ENCODE results near the gene ULK4. TPM values are rescaled to one million over a fixed set of nuclear protein-coding genes. Genes with fewer than 3 reads are reported as not detected.

Gene ULK4
- total RNA-seq, 1 donor from 2014 or later = 8.4 TPM

DNA sequence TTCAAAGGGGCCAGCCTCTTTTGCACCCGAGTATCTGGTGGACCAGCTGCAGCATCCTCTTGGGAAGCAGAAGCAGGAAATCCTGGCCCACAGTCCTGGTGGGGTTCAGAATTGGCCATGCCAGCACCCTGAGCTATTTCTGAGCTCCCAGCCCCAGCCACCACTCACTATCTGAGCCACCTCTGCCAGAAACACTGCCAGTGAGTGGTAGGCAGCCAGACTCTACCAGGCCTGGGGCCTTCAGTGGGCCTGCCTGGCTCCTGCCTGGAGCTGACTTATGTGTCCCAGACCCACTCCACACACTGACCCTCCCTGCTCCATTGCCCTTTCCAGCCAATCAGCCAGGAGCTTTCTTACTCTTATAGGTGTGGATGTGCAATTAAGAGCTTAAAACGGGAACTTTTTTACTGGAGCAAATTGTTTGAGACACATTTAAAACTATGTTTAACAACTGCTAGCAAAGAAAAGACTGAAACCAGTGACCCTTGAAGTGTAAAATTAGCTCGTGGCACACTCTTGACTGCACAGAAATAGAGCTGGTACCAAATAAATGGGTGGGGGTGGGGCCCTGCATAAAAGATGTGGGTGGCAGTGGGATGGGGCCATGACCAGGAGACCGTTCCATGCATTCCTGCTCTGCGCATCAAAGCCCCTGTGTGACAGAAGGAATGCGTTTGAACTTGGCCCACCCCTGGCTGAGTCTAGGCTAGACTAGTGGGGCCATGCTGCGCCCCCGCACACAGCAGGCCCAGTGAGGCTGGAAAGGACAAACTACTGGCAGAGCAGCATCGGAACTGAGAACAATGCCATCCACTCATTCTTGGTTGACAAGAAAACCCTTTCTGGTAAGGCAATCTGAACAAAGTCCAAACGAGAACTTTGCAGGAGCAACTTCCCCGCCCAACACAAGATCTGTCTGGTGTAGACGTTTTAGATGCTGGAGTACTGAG, 714.6 kb downstream of the ULK4 start:
- no peak overlapping the region for H3K4me3 ChIP-seq (ENCODE audit: low read length in 3 of 3)
- H3K4me1 ChIP-seq (ENCODE audit: control insufficient read depth in 3 of 3, insufficient read depth in 3 of 3, low read length in 3 of 3) = peaks cover 0 to 5% (median 0%) of the 10 kb centered on the region in 3 donors
- H3K27ac ChIP-seq (ENCODE audit: low read depth, low read length) = no peak overlapping the region
- no peaks in the 10 kb centered on the region for H3K27me3 ChIP-seq (ENCODE audit: control insufficient read depth in 3 of 3, insufficient read depth in 3 of 3, low read length in 3 of 3)
- H3K9me3 ChIP-seq (ENCODE audit: control insufficient read depth in 3 of 3, low read length in 3 of 3) = no peaks in the 10 kb centered on the region
- no peak overlapping the region for H3K9ac ChIP-seq (ENCODE audit: low read depth in 1 of 3, low read length in 3 of 3)
- H3K36me3 ChIP-seq (ENCODE audit: control insufficient read depth in 3 of 3, insufficient read depth in 3 of 3, low read length in 3 of 3) = peaks cover 0 to 8% (median 2%) of the 10 kb centered on the region in 3 donors

DNA sequence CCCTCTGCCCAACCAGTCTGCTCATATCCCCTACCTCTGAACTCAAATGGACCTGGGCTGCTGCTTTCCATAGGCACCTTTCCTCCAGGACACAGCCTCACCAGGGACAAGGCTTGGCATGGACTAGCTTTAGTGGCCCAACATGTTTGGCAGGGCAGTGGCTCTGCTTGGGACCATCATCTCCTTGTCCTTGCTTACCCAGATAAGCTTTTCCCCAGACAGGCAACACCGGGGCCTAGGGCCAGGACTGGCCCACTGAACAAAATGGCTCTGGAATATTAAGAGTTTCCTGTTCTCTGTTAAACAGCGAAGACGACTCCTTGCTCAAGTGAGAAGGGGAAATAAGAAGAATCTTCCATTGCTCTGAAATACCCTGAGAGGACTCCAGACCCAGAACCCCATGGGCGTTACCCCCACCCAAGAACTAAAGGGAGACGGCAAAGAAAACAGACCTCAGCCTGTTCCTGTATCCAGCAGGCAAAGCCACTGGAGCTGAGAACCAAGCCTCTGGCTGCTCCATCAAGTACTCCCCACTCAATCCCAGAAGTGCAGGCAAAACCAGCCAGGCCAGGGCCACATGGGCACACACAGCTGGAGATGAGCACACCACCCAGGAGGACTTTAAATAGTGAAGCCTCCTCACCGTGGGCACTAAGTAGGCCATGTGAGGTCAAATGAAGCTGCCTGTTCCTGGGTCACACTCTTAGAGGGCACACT, 717.1 kb downstream of the ULK4 start:
- Histone ChIP-seq H3K4me1 (ENCODE audit: control insufficient read depth in 3 of 3, insufficient read depth in 3 of 3, low read length in 3 of 3) (peaks cover 0 to 5% (median 0%) of the 10 kb centered on the region in 3 donors), H3K9me3 (ENCODE audit: control insufficient read depth in 3 of 3, low read length in 3 of 3) (no peaks in the 10 kb centered on the region), H3K9ac (ENCODE audit: low read depth in 1 of 3, low read length in 3 of 3) (no peak overlapping the region), H3K27ac (ENCODE audit: low read depth, low read length) (no peak overlapping the region), H3K4me3 (ENCODE audit: low read length in 3 of 3) (no peak overlapping the region), H3K36me3 (ENCODE audit: control insufficient read depth in 3 of 3, insufficient read depth in 3 of 3, low read length in 3 of 3) (peaks cover 6 to 24% (median 6%) of the 10 kb centered on the region in 3 donors), H3K27me3 (ENCODE audit: control insufficient read depth in 3 of 3, insufficient read depth in 3 of 3, low read length in 3 of 3) (no peaks in the 10 kb centered on the region)

DNA sequence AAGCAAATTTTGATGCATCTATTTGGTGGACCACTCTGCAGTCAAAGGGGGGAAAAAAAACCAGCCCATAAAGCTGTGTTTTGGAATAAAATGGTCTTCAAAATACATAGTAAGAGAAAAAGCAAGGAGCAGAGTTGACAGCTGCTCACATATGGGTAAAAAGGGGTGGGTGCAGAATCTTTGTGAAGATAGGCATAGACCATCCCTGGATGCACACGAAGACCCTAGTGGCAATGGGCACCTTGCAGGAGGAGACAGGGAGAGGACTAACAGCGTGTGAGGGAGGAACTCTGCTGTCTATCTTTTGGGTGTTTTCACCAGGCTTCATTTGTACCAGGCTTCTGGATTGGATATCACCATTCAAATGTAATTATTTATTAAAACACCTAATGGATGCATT, 718.7 kb downstream of the ULK4 start:
- Histone ChIP-seq H3K27me3 (ENCODE audit: control insufficient read depth in 3 of 3, insufficient read depth in 3 of 3, low read length in 3 of 3) (no peaks in the 10 kb centered on the region), H3K9me3 (ENCODE audit: control insufficient read depth in 3 of 3, low read length in 3 of 3) (no peaks in the 10 kb centered on the region), H3K36me3 (ENCODE audit: control insufficient read depth in 3 of 3, insufficient read depth in 3 of 3, low read length in 3 of 3) (peaks cover 20 to 38% (median 22%) of the 10 kb centered on the region in 3 donors), H3K4me3 (ENCODE audit: low read length in 3 of 3) (no peak overlapping the region), H3K27ac (ENCODE audit: low read depth, low read length) (no peak overlapping the region), H3K9ac (ENCODE audit: low read depth in 1 of 3, low read length in 3 of 3) (no peak overlapping the region), H3K4me1 (ENCODE audit: control insufficient read depth in 3 of 3, insufficient read depth in 3 of 3, low read length in 3 of 3) (peaks cover 0 to 4% (median under 1%) of the 10 kb centered on the region in 3 donors)

DNA sequence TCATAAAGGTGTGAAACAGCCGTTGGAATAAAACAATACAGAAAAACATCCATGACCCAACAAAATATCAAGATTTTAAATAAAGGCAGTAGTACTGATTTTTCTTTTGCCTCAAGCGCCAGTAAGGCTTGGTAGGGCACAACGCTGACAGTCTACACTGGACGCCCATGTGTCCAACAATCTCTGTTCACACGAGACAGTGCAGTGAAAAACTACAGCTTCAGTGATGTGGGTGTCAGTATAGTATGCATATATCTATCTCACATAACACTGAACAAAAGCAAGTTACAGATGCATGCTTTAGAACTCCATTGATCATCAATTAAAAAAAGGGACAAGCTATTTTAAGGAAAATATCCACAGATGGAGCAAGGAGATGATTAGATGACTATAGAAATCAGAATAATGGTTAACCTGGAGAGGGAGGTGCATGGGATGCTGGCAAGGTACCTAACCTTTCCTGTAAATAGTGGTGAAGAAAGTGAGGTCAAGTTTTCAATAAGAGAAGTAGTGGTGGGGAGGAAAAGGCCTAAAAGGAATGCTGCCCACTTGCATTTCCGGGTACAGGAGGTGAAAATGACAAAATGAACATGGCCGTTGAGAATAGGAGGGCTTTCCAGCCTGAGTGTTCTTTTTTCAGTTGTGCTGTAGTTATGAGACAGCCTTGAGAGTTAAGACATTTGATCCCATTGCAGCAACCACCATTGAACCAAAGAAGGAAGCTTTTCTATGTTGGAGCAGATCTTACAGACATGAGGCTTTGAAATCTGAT, 719.9 kb downstream of the ULK4 start:
- H3K36me3 ChIP-seq (ENCODE audit: control insufficient read depth in 3 of 3, insufficient read depth in 3 of 3, low read length in 3 of 3) = peaks cover 29 to 47% (median 33%) of the 10 kb centered on the region in 3 donors
- H3K4me1 ChIP-seq (ENCODE audit: control insufficient read depth in 3 of 3, insufficient read depth in 3 of 3, low read length in 3 of 3) = peaks cover 0 to 2% (median 0%) of the 10 kb centered on the region in 3 donors
- no peak overlapping the region for H3K9ac ChIP-seq (ENCODE audit: low read depth in 1 of 3, low read length in 3 of 3)
- H3K27ac ChIP-seq (ENCODE audit: low read depth, low read length) = no peak overlapping the region
- H3K9me3 ChIP-seq (ENCODE audit: control insufficient read depth in 3 of 3, low read length in 3 of 3) = no peaks in the 10 kb centered on the region
- no peaks in the 10 kb centered on the region for H3K27me3 ChIP-seq (ENCODE audit: control insufficient read depth in 3 of 3, insufficient read depth in 3 of 3, low read length in 3 of 3)
- no peak overlapping the region for H3K4me3 ChIP-seq (ENCODE audit: low read length in 3 of 3)

DNA sequence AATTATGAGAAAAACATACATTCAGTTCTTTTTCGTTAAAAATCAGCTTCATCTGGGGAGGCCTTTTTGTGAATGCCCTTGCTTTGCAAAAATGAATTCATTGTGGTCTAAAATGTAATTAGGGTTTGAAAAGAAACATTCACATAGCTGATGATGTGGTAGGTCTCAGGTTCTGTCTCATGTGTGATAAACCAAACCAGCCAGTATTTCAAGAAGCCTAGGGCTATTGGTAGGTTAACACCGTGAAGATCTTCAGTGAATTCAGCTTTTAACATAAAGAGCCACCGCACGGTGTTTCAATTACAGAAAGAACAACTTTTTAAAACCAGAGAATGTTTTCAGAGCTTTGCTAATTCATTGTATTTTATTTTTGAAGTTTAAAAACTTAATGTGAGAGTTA, 720.7 kb downstream of the ULK4 start:
- H3K9me3 ChIP-seq (ENCODE audit: control insufficient read depth in 3 of 3, low read length in 3 of 3) = no peaks in the 10 kb centered on the region
- no peak overlapping the region for H3K27ac ChIP-seq (ENCODE audit: low read depth, low read length)
- H3K4me3 ChIP-seq (ENCODE audit: low read length in 3 of 3) = no peak overlapping the region
- H3K4me1 ChIP-seq (ENCODE audit: control insufficient read depth in 3 of 3, insufficient read depth in 3 of 3, low read length in 3 of 3) = peaks cover 0 to 2% (median 0%) of the 10 kb centered on the region in 3 donors
- H3K27me3 ChIP-seq (ENCODE audit: control insufficient read depth in 3 of 3, insufficient read depth in 3 of 3, low read length in 3 of 3) = no peaks in the 10 kb centered on the region
- no peak overlapping the region for H3K9ac ChIP-seq (ENCODE audit: low read depth in 1 of 3, low read length in 3 of 3)
- H3K36me3 ChIP-seq (ENCODE audit: control insufficient read depth in 3 of 3, insufficient read depth in 3 of 3, low read length in 3 of 3) = peaks cover 34 to 55% (median 41%) of the 10 kb centered on the region in 3 donors

DNA sequence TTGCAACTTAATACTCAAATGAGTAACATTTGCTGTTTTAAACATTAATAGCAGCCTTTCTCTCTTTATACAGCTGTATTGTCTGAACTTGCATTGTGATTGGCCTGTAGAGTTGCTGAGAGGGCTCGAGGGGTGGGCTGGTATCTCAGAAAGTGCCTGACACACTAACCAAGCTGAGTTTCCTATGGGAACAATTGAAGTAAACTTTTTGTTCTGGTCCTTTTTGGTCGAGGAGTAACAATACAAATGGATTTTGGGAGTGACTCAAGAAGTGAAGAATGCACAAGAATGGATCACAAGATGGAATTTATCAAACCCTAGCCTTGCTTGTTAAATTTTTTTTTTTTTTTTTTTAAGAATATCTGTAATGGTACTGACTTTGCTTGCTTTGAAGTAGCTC, 722.3 kb downstream of the ULK4 start:
- Histone ChIP-seq H3K36me3 (ENCODE audit: control insufficient read depth in 3 of 3, insufficient read depth in 3 of 3, low read length in 3 of 3) (peaks cover 43 to 61% (median 52%) of the 10 kb centered on the region in 3 donors), H3K9ac (ENCODE audit: low read depth in 1 of 3, low read length in 3 of 3) (no peak overlapping the region), H3K27me3 (ENCODE audit: control insufficient read depth in 3 of 3, insufficient read depth in 3 of 3, low read length in 3 of 3) (no peaks in the 10 kb centered on the region), H3K4me3 (ENCODE audit: low read length in 3 of 3) (no peak overlapping the region), H3K9me3 (ENCODE audit: control insufficient read depth in 3 of 3, low read length in 3 of 3) (no peaks in the 10 kb centered on the region), H3K27ac (ENCODE audit: low read depth, low read length) (no peak overlapping the region), H3K4me1 (ENCODE audit: control insufficient read depth in 3 of 3, insufficient read depth in 3 of 3, low read length in 3 of 3) (peaks cover 0 to 2% (median 0%) of the 10 kb centered on the region in 3 donors)

DNA sequence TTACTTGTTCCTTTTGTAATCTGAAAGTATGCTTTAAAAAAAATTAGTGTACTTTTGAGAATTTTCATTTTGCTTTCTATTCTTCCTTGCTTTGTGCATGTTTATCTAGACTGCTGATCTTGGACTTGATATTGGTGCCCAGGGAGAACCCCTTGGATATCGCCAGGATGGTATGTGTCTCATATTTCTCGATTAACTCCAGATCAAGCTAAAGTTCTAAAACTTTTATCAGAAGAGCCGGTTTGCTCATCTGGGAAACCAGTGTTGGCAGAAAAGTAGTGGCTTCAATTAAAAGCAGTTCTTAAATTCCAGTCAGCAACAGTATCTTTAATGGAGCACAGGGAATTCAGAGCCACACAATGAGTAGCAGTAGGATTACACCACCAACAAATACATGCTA, 724.0 kb downstream of the ULK4 start:
- H3K4me1 ChIP-seq (ENCODE audit: control insufficient read depth in 3 of 3, insufficient read depth in 3 of 3, low read length in 3 of 3) = peaks cover 0 to 2% (median 0%) of the 10 kb centered on the region in 3 donors
- no peaks in the 10 kb centered on the region for H3K27me3 ChIP-seq (ENCODE audit: control insufficient read depth in 3 of 3, insufficient read depth in 3 of 3, low read length in 3 of 3)
- no peak overlapping the region for H3K4me3 ChIP-seq (ENCODE audit: low read length in 3 of 3)
- no peak overlapping the region for H3K9ac ChIP-seq (ENCODE audit: low read depth in 1 of 3, low read length in 3 of 3)
- peaks cover 58 to 77% (median 66%) of the 10 kb centered on the region in 3 donors for H3K36me3 ChIP-seq (ENCODE audit: control insufficient read depth in 3 of 3, insufficient read depth in 3 of 3, low read length in 3 of 3)
- H3K9me3 ChIP-seq (ENCODE audit: control insufficient read depth in 3 of 3, low read length in 3 of 3) = no peaks in the 10 kb centered on the region
- no peak overlapping the region for H3K27ac ChIP-seq (ENCODE audit: low read depth, low read length)

DNA sequence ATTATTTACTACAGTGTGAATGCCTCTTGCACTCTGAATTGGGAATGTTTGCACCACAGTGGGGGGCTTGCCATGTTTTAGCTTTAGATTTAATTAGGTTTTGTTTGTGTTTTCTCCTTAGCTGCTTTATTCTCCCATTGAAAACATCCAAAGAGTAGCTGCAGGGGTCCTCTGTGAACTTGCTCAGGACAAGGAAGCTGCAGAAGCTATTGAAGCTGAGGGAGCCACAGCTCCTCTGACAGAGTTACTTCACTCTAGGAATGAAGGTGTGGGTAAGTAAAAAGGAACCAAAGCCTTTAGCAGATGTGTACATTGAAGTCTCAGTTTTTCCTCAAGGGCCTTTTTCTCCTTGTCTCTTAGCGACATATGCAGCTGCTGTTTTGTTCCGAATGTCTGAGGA, 725.7 kb downstream of the ULK4 start:
- Histone ChIP-seq H3K4me3 (ENCODE audit: low read length in 3 of 3) (no peak overlapping the region), H3K9me3 (ENCODE audit: control insufficient read depth in 3 of 3, low read length in 3 of 3) (no peaks in the 10 kb centered on the region), H3K4me1 (ENCODE audit: control insufficient read depth in 3 of 3, insufficient read depth in 3 of 3, low read length in 3 of 3) (peaks cover 0 to 2% (median 0%) of the 10 kb centered on the region in 3 donors), H3K27me3 (ENCODE audit: control insufficient read depth in 3 of 3, insufficient read depth in 3 of 3, low read length in 3 of 3) (no peaks in the 10 kb centered on the region), H3K27ac (ENCODE audit: low read depth, low read length) (no peak overlapping the region), H3K36me3 (ENCODE audit: control insufficient read depth in 3 of 3, insufficient read depth in 3 of 3, low read length in 3 of 3) (peaks cover 54 to 75% (median 71%) of the 10 kb centered on the region in 3 donors), H3K9ac (ENCODE audit: low read depth in 1 of 3, low read length in 3 of 3) (no peak overlapping the region)

DNA sequence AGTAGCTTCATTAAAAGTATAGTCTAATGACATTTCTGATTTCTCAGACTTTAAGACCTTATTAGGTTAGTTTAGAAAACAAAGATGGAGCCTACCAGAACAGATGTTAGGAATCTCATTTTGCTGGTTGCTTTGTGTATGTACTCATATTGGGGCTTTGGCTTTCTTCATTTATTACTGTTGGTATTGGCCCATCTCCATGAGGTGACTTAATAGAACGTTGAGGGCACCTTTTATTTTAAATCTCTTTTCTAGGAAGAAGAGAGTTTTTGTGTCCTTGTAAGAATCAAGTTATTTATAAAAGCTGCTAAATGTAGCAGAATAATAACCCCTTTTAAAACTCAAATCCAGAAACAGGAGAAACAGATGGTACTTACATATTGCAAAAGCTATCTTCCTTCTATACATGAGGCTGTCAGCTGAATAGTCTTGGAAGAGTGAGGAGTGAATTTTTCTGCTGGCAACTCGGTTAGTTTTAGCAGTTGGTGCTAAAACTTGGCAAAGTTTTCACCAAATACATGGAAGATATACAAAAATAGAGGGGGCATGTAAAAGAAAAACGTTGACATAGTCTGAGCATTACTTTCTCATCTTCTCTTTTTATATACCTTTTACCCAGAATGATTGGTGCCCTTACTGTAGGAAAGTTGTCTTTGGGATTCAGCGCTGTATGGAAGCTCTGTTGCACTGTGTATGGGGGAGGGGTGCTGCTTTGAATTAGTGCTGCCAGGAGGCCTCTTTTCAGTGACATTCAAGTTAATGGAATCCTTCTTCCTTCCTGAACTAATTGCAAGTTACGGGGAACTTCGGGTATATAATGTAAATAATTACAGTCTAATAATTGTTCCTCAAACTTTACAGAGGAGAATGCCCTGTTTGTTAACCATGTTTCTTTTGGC, 726.8 kb downstream of the ULK4 start:
- Histone ChIP-seq H3K36me3 (ENCODE audit: control insufficient read depth in 3 of 3, insufficient read depth in 3 of 3, low read length in 3 of 3) (peaks cover 54 to 70% (median 64%) of the 10 kb centered on the region in 3 donors), H3K4me3 (ENCODE audit: low read length in 3 of 3) (no peak overlapping the region), H3K27me3 (ENCODE audit: control insufficient read depth in 3 of 3, insufficient read depth in 3 of 3, low read length in 3 of 3) (no peaks in the 10 kb centered on the region), H3K9ac (ENCODE audit: low read depth in 1 of 3, low read length in 3 of 3) (no peak overlapping the region), H3K27ac (ENCODE audit: low read depth, low read length) (no peak overlapping the region), H3K9me3 (ENCODE audit: control insufficient read depth in 3 of 3, low read length in 3 of 3) (no peaks in the 10 kb centered on the region), H3K4me1 (ENCODE audit: control insufficient read depth in 3 of 3, insufficient read depth in 3 of 3, low read length in 3 of 3) (peaks cover 0 to 2% (median 0%) of the 10 kb centered on the region in 3 donors)
